HAP-1 (cell line): Measurements from ENCODE around the gene S100A2.
"Not testable (repeated sequence)": the region's sequence is repeated elsewhere in the genome, so short reads cannot be mapped to it uniquely, and the experiment has no call there.

ENCODE experiments used
- DNase-seq, 2 experiments: peaks; one replicate each; pipeline ENCODE4 v3.0.0-alpha.2; 2016 to 2020; ENCODE audit warnings: low spot score in 2 of 2
- H3K27me3 ChIP-seq: fragments of 250-450 bp; sonication (Bioruptor Pico); 2 replicates; pipeline ENCODE4 v1.5.1; 2020; ENCODE audit warnings: low read depth, mild to moderate bottlenecking, moderate library complexity
- H3K36me3 ChIP-seq: fragments of 250-450 bp; sonication (Bioruptor Pico); replicated peaks from 2 replicates; pipeline ENCODE4 v1.5.1; 2020; ENCODE audit warnings: mild to moderate bottlenecking
- H3K4me1 ChIP-seq: fragments of 250-450 bp; sonication (Bioruptor Pico); 2 replicates; pipeline ENCODE4 v1.5.1; 2020; ENCODE audit warnings: mild to moderate bottlenecking
- H3K4me3 ChIP-seq: fragments of 250-450 bp; sonication (Bioruptor Pico); 2 replicates; pipeline ENCODE4 v1.5.1; 2020; ENCODE audit warnings: mild to moderate bottlenecking, moderate library complexity
- H3K9me3 ChIP-seq: fragments of 250-450 bp; sonication (Bioruptor Pico); 2 replicates; pipeline ENCODE4 v1.5.1; 2020; ENCODE audit warnings: mild to moderate bottlenecking, moderate library complexity
- in situ Hi-C: fragments of 300-500 bp; cut with MboI; formaldehyde crosslinking; loops from 3 replicates; pipeline ENCODE4 v1.14.3; 2020; ENCODE audit warnings: low sequenced_read_pairs, inconsistent platforms, mixed read lengths

The S100A2 gene

GRCh38 chr1:153567621-153568366 lies 2.1 kb upstream of the S100A2 start:
- Histone ChIP-seq H3K36me3 (no peaks in the 10 kb centered on the region), H3K9me3 (no peaks in the 10 kb centered on the region), H3K27me3 (no peaks in the 10 kb centered on the region), H3K4me3 (no peak overlapping the region), H3K4me1 (peaks cover 12% of the 10 kb centered on the region)
- in situ Hi-C loops = loop anchor here (10.0 kb wide), 2 partner anchors 53 to 213 kb away; partner anchors contain the start of gene S100A9
- DNase-seq = no peak

DNA sequence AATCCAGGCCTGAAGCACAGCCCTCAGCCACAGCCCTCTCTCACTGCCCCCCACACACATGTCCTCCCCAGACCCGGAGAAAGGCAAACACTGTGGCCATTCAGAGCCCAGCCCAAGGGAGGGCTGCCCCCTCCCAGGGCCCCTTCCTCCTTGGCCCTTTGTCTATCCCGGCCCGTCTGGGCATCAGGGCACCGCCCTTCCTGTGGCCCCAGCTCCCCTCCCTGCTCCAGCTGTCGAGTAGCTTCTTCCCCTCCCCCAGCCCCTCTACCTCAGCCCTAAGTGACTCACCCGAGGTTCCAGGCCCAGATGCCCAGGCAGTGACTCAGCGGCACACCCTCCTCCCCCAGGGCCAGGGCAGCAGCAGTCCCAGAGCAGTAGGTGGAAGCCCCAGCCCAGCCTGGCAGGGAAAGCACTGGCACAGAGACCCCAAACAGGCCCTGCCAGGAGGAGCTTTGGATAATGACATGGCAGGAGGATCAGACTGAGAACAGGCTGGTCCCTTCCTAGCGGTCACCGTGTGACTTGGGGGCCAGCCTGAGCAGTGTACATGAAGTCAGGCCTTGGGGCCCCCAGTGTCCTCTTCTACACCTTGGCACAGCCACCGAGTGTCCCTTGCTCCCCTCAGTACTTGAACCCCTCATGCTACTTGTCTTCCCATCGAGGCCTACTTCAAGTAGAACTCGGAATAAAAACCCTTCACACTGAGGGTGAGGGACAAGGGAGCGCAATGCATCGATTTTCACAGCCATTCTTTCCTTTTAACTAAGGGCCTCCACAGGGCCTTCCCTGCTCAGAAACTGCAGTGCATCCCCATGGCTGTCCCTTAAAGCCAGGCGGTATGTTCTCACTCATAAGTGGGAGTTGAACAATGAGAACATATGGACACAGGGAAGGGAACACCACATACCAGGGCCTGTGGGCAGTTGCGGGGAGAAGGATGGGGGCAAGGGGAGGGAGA lies 1.0 kb upstream of the S100A2 start:
- H3K36me3 ChIP-seq = no peaks in the 10 kb centered on the region
- DNase-seq = peak in 1 of 2 experiments; percentile 76
- no peak overlapping the region for H3K4me3 ChIP-seq
- H3K27me3 ChIP-seq = no peaks in the 10 kb centered on the region
- H3K4me1 ChIP-seq = peaks cover 12% of the 10 kb centered on the region
- H3K9me3 ChIP-seq = no peaks in the 10 kb centered on the region
- in situ Hi-C loops = loop anchor here (10.0 kb wide), 2 partner anchors 52 to 212 kb away; partner anchors contain the start of gene S100A9

DNA sequence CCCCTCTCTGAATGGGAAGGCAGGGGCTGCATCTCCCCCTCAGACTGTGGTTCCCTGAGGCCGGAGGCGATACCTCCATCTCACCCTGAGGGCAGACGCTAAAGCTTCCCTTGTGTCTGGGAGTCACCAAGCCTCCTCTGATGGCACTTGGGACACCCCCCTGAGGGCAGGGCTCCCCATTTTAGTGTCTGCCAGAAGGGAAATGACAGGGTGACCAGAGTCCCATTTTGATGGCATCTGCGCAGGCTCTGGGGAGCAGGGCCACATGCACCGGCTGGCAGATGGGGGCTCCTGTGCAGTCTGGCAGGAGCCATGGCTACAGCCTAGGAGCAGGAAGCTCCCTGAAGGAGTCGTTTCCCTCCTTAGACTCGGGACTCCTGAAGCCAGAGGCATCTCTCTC lies 1.7 kb downstream of the S100A2 start:
- in situ Hi-C loops = loop anchor here (10.0 kb wide), 2 partner anchors 49 to 209 kb away; partner anchors contain the start of gene S100A9
- H3K36me3 ChIP-seq = no peaks in the 10 kb centered on the region
- H3K4me1 ChIP-seq = peaks cover 12% of the 10 kb centered on the region
- no peak overlapping the region for H3K4me3 ChIP-seq
- DNase-seq = no peak
- H3K9me3 ChIP-seq = no peaks in the 10 kb centered on the region
- H3K27me3 ChIP-seq = no peaks in the 10 kb centered on the region

- in situ Hi-C loops = loop anchor here (10.0 kb wide), 2 partner anchors 49 to 209 kb away; partner anchors contain the start of gene S100A9
- Histone ChIP-seq H3K27me3 (no peaks in the 10 kb centered on the region), H3K4me1 (peaks cover 8% of the 10 kb centered on the region), H3K4me3 (no peak overlapping the region), H3K36me3 (no peaks in the 10 kb centered on the region), H3K9me3 (no peaks in the 10 kb centered on the region)
- no peak for DNase-seq
These were observed 2.2 kb downstream of the S100A2 start for GRCh38 chr1:153563483-153563901.

- not testable (repeated sequence) for H3K27me3 ChIP-seq, H3K9me3 ChIP-seq, H3K4me3 ChIP-seq, H3K4me1 ChIP-seq, H3K36me3 ChIP-seq, DNase-seq
- in situ Hi-C loops = loop anchor here (10.0 kb wide), 2 partner anchors 47 to 207 kb away; partner anchors contain the start of gene S100A9
These were observed 3.6 kb downstream of the S100A2 start for GRCh38 chr1:153562021-153562420.

DNA sequence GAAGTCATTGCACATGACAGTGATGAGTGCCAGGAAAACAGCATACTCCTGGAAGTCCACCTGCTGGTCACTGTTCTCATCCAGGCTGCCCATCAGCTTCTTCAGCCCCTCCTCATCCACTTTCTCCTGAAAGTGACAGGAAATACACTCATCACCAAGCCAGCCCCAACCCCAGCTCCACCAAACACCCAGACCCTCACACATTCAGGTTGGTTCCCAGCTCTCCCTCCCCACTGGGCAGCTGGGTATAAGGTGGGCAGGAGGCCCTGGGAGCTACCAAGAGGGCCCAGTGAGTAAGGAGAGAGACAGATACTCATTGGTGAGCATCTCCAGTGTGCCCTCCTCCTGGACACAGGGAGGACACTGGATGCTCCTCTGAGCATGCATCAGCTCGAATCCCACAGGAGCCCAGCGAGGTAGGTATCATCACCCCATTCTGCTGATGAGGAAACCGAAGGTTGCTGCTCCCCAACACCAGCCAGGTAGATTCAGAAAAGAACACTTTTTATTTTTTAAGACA lies 4.1 kb downstream of the S100A2 start:
- Histone ChIP-seq H3K4me1 (no peaks in the 10 kb centered on the region), H3K36me3 (no peaks in the 10 kb centered on the region), H3K9me3 (no peaks in the 10 kb centered on the region), H3K4me3 (no peak overlapping the region), H3K27me3 (no peaks in the 10 kb centered on the region)
- in situ Hi-C loops = loop anchor here (10.0 kb wide), 2 partner anchors 47 to 207 kb away; partner anchors contain the start of gene S100A9
- no peak for DNase-seq

DNA sequence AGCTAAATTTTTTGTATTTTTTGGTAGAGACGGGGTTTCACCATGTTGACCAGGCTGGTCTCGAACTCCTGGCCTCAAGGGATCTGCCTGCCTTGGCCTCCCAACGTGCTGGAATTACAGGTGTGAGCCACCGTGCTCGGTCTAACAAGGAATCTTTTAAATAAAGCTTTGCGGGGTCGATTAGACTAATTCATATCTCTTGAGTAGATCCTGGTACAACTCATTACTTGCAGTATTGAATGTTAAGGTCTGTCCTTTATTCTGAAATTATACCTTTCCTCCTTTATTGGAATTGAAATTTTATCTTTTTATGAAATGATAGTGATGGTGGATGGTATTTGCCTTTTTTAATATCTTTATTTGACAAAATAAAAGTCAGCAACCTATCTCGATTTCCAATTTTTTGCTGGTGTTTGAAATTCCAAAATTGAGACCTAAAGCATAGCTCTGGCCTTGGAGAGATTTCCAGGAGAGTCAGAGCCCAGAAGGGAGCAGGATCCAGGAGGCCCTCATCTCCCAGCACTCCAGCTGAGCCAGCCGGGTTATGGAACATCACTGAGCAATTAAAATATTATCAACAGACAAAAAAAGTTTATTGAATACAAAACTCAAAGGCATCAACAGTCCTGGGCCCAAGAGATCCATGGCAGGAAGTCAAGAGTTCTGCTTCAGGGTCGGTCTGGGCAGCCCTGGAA lies 4.7 kb downstream of the S100A2 start:
- Histone ChIP-seq H3K4me1 (no peaks in the 10 kb centered on the region), H3K9me3 (no peaks in the 10 kb centered on the region), H3K36me3 (no peaks in the 10 kb centered on the region), H3K27me3 (no peaks in the 10 kb centered on the region), H3K4me3 (no peak overlapping the region)
- in situ Hi-C loops = loop anchor here (10.0 kb wide), 2 partner anchors 46 to 206 kb away; partner anchors contain the start of gene S100A9
- no peak for DNase-seq

GRCh38 chr1:153560241-153560640 lies 5.4 kb downstream of the S100A2 start:
- no peaks in the 10 kb centered on the region for H3K27me3 ChIP-seq
- H3K4me3 ChIP-seq = no peak overlapping the region
- no peaks in the 10 kb centered on the region for H3K4me1 ChIP-seq
- no peaks in the 10 kb centered on the region for H3K36me3 ChIP-seq
- H3K9me3 ChIP-seq = no peaks in the 10 kb centered on the region
- DNase-seq = no peak
- in situ Hi-C loops = loop anchor here (10.0 kb wide), 2 partner anchors 45 to 205 kb away; partner anchors contain the start of gene S100A9

DNA sequence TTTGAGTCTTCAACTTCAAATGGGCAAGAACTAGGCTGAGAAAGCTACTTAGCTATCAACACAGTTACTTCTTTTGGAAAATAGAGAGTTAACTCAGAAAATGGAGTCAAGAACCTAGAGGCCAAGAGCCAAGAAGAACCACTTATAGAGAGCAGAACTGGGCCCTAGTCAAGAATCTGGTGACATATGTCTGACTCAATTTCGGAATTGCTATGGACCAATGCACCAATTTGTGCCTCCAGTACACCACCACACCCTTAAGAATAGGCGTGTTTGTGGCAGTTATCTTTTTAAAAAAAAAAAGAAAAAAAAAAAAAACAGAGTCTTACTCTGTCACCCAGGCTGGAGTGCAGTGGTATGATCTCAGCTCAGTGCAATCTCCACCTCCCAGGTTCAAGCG lies 7.8 kb downstream of the S100A2 start:
- DNase-seq = no peak
- in situ Hi-C loops = no loop called here
- no peak overlapping the region for H3K4me3 ChIP-seq
- no peaks in the 10 kb centered on the region for H3K4me1 ChIP-seq
- H3K36me3 ChIP-seq = no peaks in the 10 kb centered on the region
- no peaks in the 10 kb centered on the region for H3K27me3 ChIP-seq
- no peaks in the 10 kb centered on the region for H3K9me3 ChIP-seq

GRCh38 chr1:153556348-153556747 lies 9.3 kb downstream of the S100A2 start:
- no peak for DNase-seq
- in situ Hi-C loops = no loop called here
- H3K4me1 ChIP-seq = no peaks in the 10 kb centered on the region
- no peaks in the 10 kb centered on the region for H3K36me3 ChIP-seq
- H3K9me3 ChIP-seq = no peaks in the 10 kb centered on the region
- H3K4me3 ChIP-seq = no peak overlapping the region
- H3K27me3 ChIP-seq = no peaks in the 10 kb centered on the region

DNA sequence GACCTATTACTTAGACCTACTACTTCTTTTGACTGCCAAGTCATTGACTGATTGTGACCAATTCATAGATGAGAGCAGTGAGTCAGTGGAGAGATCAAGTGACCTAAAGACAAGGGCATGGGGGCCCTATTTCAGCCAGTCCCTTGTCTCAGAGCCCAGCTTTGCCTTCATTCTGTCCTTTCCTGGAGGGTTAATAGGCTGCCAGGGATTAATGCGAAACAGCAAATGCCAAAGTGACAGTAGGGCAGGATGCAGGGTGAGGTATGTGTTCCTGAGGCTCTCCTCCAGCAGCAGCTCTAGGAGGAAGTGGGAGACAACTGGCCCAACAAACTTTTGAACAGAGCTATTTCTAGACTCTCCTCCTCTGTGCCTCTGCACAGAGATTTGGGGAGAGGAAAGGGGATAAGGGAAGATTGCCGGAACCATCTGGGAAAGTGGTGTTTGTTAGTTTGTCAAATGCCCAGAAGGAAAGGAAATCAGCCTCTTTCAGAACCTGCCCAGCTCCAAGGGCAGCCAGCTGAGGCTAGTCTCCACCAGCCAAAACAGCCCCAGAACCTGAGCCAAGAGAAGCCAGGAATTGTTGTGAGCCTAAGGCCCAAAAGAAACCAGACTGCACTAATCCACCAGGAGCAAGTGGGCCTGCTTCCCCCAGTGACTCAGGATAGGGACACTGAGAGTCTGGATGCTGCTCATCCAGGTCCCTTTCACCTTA lies 11.7 kb downstream of the S100A2 start:
- in situ Hi-C loops = no loop called here
- DNase-seq = no peak
- no peaks in the 10 kb centered on the region for H3K9me3 ChIP-seq
- H3K36me3 ChIP-seq = no peaks in the 10 kb centered on the region
- no peaks in the 10 kb centered on the region for H3K4me1 ChIP-seq
- no peak overlapping the region for H3K4me3 ChIP-seq
- H3K27me3 ChIP-seq = no peaks in the 10 kb centered on the region

DNA sequence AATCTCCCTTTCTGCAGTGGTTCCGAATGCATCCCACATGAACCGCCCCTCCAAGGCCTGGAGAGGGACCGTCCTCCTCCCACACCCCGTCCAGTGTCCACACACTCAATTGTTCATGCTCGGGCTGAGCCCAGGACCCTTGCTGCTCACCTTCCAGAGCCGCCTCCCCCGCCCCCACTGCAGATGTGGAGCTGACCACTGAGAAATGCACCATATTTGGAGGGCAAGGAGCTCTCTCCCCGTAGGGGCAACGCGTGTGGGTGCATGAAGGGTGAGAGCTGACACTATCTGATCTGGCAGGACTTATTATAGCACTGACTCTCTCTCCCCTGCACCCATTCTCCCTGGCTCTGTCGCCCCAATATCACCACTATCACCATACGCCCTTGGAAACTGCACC lies 12.5 kb downstream of the S100A2 start:
- Histone ChIP-seq H3K27me3 (no peaks in the 10 kb centered on the region), H3K4me3 (no peak overlapping the region), H3K4me1 (no peaks in the 10 kb centered on the region), H3K9me3 (no peaks in the 10 kb centered on the region), H3K36me3 (no peaks in the 10 kb centered on the region)
- no peak for DNase-seq
- in situ Hi-C loops = no loop called here
